ENCODE data around the gene CD99. TPM values are rescaled to one million over a fixed set of nuclear protein-coding genes. Genes with fewer than 3 reads are reported as not detected.
A peak's percentile ranks its signal among the peaks of the same experiment; 100 is the strongest.

The CD99 gene
- total and polyA plus RNA-seq, 2 of the 13 experiments (the other 11 are each of a cell fraction or from before 2014, with no cell fraction given), result 78.8 to 111 TPM

DNA sequence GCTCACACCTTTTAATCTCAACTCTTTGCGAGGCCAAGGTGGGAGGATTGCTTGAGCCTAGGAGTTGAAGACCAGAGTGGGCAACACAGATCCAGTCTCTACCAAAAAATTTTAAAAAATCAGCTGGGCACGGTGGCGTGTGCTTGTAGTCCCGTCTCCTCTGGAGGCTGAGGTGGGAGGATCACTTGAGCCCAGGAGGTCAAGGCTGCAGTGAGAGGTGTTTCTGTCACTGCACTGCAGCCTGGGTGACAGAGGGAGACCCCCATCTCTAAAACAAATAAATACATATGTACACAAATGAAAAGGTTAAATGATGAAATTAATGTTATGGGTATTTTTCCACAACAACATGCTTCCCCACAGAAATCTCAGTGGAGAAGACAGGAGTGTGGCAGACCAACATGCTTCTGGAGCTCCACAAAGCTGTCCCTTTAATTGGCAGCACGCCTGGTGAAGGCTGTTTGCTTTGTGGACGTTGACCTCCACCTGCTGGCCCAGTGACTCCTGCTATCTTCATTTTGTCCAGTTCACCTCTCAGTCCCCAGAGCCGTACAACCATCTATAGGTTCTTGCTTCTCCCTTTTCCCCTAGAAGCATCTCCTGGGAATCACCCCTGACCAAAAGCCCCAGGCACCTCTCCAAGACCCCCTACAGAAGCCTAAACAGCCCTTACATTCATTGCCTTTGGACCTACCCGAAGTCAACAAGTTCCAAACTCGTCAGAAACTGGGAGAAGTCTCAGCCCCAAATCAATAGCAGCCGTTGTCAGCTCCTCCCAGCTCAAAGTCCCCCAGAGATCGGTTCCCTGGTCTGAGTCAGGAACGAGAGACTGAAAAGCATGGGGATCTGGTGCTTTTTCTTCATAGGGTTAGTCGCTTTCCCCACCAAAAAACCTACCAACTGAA, 36.4 kb upstream of the CD99 start (continued):
- TF ChIP-seq ZNF136 (CRISPR knock-in tag; IDR thresholded peaks at IDR 0.05; ENCODE audit: low read depth) (0 out of 2 replicates have a peak, but pooled peaks have one; percentile 36), ZNF501 (CRISPR knock-in tag; IDR thresholded peaks at IDR 0.05) (peak; percentile 62), ONECUT2 (CRISPR knock-in tag; IDR thresholded peaks at IDR 0.05) (peak; percentile 90), NCOR1 (IDR thresholded peaks at IDR 0.05; ENCODE audit: borderline replicate concordance, low read length) (peak; percentile 94), SAP130 (CRISPR knock-in tag; IDR thresholded peaks at IDR 0.05; ENCODE audit: low read depth) (peak; percentile 72), KDM4B (CRISPR knock-in tag; IDR thresholded peaks at IDR 0.05) (no peak), ZSCAN12 (CRISPR knock-in tag; IDR thresholded peaks at IDR 0.05) (no peak), ZNF292 (CRISPR knock-in tag; IDR thresholded peaks at IDR 0.05; ENCODE audit: borderline replicate concordance, low read depth) (peak; percentile 80), IRX3 (CRISPR knock-in tag; IDR thresholded peaks at IDR 0.05; ENCODE audit: borderline replicate concordance, low read depth) (no peak), SALL1 (CRISPR knock-in tag; IDR thresholded peaks at IDR 0.05) (peak; percentile 73), SP4 (CRISPR knock-in tag; IDR thresholded peaks at IDR 0.05) (peak; percentile 51; the same call in 1 of the 2 replicates)
- TF ChIP-seq, protein P1, sequence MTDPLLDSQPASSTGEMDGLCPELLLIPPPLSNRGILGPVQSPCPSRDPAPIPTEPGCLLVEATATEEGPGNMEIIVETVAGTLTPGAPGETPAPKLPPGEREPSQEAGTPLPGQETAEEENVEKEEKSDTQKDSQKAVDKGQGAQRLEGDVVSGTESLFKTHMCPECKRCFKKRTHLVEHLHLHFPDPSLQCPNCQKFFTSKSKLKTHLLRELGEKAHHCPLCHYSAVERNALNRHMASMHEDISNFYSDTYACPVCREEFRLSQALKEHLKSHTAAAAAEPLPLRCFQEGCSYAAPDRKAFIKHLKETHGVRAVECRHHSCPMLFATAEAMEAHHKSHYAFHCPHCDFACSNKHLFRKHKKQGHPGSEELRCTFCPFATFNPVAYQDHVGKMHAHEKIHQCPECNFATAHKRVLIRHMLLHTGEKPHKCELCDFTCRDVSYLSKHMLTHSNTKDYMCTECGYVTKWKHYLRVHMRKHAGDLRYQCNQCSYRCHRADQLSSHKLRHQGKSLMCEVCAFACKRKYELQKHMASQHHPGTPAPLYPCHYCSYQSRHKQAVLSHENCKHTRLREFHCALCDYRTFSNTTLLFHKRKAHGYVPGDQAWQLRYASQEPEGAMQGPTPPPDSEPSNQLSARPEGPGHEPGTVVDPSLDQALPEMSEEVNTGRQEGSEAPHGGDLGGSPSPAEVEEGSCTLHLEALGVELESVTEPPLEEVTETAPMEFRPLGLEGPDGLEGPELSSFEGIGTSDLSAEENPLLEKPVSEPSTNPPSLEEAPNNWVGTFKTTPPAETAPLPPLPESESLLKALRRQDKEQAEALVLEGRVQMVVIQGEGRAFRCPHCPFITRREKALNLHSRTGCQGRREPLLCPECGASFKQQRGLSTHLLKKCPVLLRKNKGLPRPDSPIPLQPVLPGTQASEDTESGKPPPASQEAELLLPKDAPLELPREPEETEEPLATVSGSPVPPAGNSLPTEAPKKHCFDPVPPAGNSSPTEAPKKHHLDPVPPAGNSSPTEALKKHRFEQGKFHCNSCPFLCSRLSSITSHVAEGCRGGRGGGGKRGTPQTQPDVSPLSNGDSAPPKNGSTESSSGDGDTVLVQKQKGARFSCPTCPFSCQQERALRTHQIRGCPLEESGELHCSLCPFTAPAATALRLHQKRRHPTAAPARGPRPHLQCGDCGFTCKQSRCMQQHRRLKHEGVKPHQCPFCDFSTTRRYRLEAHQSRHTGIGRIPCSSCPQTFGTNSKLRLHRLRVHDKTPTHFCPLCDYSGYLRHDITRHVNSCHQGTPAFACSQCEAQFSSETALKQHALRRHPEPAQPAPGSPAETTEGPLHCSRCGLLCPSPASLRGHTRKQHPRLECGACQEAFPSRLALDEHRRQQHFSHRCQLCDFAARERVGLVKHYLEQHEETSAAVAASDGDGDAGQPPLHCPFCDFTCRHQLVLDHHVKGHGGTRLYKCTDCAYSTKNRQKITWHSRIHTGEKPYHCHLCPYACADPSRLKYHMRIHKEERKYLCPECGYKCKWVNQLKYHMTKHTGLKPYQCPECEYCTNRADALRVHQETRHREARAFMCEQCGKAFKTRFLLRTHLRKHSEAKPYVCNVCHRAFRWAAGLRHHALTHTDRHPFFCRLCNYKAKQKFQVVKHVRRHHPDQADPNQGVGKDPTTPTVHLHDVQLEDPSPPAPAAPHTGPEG (CRISPR knock-in tag; IDR thresholded peaks at IDR 0.05), result peak; percentile 17; the same call in 1 of the 2 replicates
- TF ChIP-seq, protein P2, sequence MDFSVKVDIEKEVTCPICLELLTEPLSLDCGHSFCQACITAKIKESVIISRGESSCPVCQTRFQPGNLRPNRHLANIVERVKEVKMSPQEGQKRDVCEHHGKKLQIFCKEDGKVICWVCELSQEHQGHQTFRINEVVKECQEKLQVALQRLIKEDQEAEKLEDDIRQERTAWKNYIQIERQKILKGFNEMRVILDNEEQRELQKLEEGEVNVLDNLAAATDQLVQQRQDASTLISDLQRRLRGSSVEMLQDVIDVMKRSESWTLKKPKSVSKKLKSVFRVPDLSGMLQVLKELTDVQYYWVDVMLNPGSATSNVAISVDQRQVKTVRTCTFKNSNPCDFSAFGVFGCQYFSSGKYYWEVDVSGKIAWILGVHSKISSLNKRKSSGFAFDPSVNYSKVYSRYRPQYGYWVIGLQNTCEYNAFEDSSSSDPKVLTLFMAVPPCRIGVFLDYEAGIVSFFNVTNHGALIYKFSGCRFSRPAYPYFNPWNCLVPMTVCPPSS (IDR thresholded peaks at IDR 0.05), result no peak
- TF ChIP-seq, protein P3, sequence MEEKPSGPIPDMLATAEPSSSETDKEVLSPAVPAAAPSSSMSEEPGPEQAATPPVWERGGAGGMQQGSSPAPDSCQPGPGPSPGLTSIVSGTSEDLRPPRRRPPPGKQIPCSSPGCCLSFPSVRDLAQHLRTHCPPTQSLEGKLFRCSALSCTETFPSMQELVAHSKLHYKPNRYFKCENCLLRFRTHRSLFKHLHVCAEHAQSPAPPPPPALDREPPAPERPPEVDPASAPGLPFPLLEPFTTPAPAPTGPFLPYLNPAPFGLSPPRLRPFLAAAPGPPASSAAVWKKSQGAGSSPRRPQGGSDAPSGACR (CRISPR knock-in tag; IDR thresholded peaks at IDR 0.05), result no peak
- TF ChIP-seq, protein P4, sequence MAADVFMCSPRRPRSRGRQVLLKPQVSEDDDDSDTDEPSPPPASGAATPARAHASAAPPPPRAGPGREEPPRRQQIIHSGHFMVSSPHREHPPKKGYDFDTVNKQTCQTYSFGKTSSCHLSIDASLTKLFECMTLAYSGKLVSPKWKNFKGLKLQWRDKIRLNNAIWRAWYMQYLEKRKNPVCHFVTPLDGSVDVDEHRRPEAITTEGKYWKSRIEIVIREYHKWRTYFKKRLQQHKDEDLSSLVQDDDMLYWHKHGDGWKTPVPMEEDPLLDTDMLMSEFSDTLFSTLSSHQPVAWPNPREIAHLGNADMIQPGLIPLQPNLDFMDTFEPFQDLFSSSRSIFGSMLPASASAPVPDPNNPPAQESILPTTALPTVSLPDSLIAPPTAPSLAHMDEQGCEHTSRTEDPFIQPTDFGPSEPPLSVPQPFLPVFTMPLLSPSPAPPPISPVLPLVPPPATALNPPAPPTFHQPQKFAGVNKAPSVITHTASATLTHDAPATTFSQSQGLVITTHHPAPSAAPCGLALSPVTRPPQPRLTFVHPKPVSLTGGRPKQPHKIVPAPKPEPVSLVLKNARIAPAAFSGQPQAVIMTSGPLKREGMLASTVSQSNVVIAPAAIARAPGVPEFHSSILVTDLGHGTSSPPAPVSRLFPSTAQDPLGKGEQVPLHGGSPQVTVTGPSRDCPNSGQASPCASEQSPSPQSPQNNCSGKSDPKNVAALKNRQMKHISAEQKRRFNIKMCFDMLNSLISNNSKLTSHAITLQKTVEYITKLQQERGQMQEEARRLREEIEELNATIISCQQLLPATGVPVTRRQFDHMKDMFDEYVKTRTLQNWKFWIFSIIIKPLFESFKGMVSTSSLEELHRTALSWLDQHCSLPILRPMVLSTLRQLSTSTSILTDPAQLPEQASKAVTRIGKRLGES (CRISPR knock-in tag; IDR thresholded peaks at IDR 0.05; ENCODE audit: borderline replicate concordance), result no peak

All from HepG2 (cell line).